ENCODE results near the gene ZSCAN18. TPM values are rescaled to one million over a fixed set of nuclear protein-coding genes. Genes with fewer than 3 reads are reported as not detected.
A peak's percentile ranks its signal among the peaks of the same experiment; 100 is the strongest.
"Not testable (repeated sequence)": the region's sequence is repeated elsewhere in the genome, so short reads cannot be mapped to it uniquely, and the experiment has no call there.

The ZSCAN18 gene
- 109 TPM for total RNA-seq

GRCh38 chr19:58097781-58098681 lies at the start of gene ZSCAN18:
ZSCAN18 (minus strand) TSS chr19:58098231; CDS start chr19:58090267, 7,964 bp downstream.
- peak; percentile 98 for DNase-seq (ENCODE audit: low spot score)

- not testable (repeated sequence) for DNase-seq (ENCODE audit: low spot score)
Measured at GRCh38 chr19:58147475-58147874, 49.4 kb upstream of the ZSCAN18 start.

- no peak for DNase-seq (ENCODE audit: low spot score)
Measured at GRCh38 chr19:58145849-58146248, 47.8 kb upstream of the ZSCAN18 start.

DNA sequence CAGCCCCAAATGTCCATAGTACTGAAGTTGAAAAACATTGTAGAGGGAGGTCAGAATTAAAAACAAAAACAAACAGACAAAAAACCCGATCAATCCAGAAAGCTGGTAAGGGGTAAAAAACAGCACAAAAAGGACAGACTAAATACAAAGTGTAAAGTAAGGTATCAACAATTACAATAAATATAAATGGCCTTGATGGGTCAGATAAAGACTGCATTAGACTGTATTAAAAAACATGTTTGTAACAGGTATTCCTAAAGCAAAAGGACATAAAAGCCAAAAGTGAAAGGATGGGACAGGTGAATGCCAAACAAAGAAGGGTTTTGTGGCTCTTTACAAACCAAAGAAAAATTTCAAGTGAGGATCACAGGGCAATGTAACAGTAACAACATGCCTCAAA lies 36.2 kb upstream of the ZSCAN18 start:
- DNase-seq (ENCODE audit: low spot score): no peak

DNA sequence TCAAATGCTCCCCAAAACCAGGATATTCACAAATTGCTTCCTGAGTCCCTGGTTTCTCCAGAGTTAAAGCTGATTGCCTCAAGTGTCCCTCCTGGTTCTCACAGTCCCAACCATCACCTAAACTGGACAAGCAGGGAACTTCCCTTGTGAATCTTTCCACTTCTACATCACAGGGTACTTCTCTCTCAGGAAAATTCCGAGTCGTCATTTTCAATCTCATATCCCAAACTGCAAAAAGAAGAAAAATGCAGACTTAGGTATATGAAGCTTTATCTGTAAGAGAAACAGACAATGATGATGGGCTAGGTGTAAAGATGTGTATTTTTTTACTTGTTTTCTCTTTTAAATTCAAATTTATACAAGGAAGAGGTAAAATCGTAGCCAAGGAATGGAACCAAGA lies 31.3 kb upstream of the ZSCAN18 start:
- no peak for DNase-seq (ENCODE audit: low spot score)

GRCh38 chr19:58128041-58128685 lies 30.1 kb upstream of the ZSCAN18 start:
- no peak for DNase-seq (ENCODE audit: low spot score)

- no peak for DNase-seq (ENCODE audit: low spot score)
Measured at GRCh38 chr19:58123354-58123753, 25.3 kb upstream of the ZSCAN18 start.

DNA sequence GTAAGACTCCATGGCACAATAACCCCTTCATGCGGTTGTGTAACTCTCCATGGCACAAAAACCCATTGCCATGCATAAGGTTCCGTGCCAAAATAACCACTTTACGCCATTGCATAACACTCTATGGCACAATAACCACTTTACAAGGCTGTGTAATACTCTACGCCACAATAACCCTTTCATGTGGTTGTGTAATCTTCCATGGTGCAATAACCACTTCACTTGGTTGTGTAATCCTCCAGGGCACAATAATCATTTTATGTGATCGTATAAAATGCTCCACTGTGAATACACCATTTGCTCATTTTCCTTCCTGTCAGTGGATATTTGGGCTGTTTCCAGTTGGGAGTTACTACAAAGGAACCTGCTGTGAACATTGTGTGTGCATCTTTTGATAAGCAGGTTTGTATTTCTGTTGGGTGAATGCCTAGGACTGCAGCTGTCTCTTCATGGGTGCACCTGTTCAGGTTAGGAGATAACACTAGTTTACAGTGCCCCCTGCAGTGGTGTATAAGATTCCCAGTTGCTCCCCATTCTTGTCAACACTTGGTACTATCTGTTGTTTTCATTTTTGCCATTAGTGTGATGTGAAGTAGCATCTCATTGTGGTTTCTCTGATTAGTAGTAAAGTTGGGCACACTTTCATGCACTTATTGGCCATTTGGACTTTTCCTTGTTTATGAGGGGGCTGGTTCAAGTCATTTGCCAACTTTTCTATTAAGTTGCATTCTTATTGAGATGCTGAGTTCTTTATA lies 21.1 kb upstream of the ZSCAN18 start:
- no peak for DNase-seq (ENCODE audit: low spot score)

- DNase-seq (ENCODE audit: low spot score): no peak
Measured at GRCh38 chr19:58117841-58118575, 20.0 kb upstream of the ZSCAN18 start.

GRCh38 chr19:58108546-58108817 lies 10.5 kb upstream of the ZSCAN18 start:
- DNase-seq (ENCODE audit: low spot score): no peak

DNA sequence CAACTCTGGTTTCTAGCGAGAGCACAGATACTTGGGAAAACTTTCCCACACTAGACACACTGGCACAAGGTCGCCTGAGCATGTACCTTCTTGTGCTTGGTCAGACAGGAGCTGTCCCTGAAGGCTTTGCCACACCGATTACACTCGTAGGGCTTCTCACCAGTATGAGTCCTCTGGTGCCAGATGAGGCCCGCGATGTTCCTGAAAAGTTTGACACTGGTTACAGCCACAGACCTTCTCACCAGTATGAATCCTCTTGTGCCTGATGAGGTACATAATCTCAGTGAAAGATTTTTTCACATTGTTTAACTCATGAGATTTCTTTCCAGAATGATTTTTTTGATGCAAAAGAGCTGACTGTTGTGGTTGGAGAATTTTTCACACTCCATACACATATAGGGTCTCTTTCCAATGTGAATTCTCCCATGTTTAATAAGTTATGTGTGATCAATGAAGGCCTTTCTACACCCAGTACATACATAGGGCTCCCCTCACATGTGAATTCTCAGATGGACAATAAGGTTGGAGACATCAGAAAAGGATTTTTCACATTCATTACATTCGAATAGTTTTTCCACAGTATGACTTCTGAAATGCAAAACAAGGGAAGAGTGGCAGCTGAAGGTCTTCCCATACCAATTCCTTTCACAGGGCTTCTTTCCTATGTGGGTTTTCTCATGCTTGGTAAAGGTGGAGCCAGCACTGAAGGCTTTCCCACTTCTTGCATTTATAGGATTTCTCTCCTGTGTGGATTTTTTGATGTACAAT lies 9.9 kb upstream of the ZSCAN18 start:
- no peak for DNase-seq (ENCODE audit: low spot score)

DNA sequence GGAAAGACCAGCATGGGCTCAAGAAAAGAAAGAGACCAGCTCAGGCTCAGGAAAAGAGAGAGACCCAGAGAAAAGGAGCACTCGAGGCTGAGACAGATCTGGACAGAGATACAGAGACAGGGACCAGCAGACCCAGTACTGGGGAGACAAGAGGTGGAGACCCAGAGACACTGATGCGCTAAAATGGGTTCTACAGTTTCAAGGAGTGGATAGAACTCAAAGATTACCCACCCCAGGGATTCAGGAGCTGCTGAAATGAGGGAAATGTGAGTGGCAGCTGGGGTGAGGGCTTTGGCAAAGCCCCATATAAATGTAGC lies 609 bp upstream of the ZSCAN18 start:
- DNase-seq (ENCODE audit: low spot score): no peak

DNA sequence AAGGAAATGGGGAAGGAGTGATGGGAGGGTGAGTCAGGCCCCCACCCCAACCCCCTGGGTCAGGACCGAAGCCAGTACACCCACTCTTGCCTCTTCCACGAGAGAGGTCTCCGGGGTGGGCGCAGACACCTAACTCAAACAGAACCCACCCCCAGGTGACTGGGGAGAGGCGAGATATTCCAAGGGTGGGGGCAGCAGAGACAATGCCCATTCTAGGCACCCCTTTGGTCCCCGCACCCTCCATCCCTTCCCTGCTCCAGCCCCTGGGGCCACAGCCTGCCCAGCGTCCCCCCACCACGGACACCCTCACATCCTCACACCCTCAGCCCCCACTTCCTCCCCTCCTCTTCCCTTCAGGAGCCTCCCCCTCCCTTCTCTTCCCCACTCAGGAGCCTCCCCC lies 682 bp downstream of the ZSCAN18 start:
- DNase-seq (ENCODE audit: low spot score): no peak

- no peak for DNase-seq (ENCODE audit: low spot score)
Measured at GRCh38 chr19:58096884-58097283, 1.1 kb downstream of the ZSCAN18 start.

GRCh38 chr19:58095328-58095727 lies 2.7 kb downstream of the ZSCAN18 start:
- no peak for DNase-seq (ENCODE audit: low spot score)

- DNase-seq (ENCODE audit: low spot score): no peak
Measured at GRCh38 chr19:58093071-58093470, 5.0 kb downstream of the ZSCAN18 start.

GRCh38 chr19:58091251-58091995 lies 6.6 kb downstream of the ZSCAN18 start:
- no peak for DNase-seq (ENCODE audit: low spot score)

DNA sequence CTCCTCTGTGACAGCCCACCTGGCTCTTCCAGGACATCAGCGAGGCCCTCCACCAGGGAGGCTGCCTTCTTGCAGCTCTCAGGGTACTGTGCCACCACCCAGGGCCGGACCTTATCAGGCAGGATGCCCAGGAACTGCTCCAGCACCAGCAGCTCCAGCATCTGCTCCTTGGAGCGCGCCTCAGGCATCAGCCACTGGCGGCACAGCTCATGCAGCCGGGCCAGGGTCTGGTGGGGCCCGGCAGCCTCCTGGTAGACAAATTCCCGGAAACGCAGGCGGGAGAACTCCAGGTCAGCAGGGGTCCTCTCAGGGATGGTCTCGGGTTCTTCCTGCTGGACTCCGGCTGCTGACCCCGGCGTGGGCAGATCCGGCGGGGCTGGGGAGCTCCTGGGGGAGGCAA lies 8.2 kb downstream of the ZSCAN18 start:
- DNase-seq (ENCODE audit: low spot score): no peak

DNA sequence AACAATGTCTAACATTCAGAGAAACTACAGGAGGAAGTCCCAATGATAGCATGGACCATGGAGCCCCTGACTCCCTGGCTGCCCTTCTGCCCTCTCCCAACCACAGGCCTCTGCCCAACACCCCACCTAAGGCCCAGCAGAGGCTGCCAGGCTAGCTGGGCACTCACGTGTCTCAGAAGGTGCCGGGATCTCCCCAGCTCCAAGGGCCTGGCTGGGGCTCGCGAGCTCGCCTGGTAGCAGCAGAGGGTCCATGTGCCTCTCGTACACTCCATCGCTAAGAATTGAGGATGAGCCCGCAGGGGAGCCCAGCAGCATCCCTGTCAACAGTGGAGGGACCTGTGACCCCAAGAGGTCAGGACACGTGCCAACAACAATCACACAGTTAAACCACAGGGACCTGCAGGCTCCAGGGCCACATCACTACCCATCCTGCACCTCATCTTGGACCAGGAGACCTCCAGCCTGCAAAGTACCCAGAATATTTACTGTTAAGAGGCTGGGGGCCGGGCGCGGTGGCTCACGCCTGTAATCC lies 9.4 kb downstream of the ZSCAN18 start:
- no peak for DNase-seq (ENCODE audit: low spot score)
